ENCODE data around the gene GPR160.

The GPR160 gene

GRCh38 chr3:170022336-170022735, 15.5 kb upstream of the GPR160 start:
- no peak overlapping the region for H3K4me3 ChIP-seq (ENCODE audit: low read depth, low read length)
- TF ChIP-seq MYC (IDR thresholded peaks at IDR 0.05; ENCODE audit: low read depth, low read length), result no peak
- no peak for TF ChIP-seq POLR2A (IDR thresholded peaks at IDR 0.05; ENCODE audit: extremely low read depth, insufficient read length)
- no peak for TF ChIP-seq CTCF (IDR thresholded peaks at IDR 0.05; ENCODE audit: low read depth, low read length)
- no peak for TF ChIP-seq MAX (IDR thresholded peaks at IDR 0.05; ENCODE audit: low read depth, low read length)
- no peak for DNase-seq (ENCODE audit: low read depth)

- TF ChIP-seq MAX (IDR thresholded peaks at IDR 0.05; ENCODE audit: low read depth, low read length), result no peak
- TF ChIP-seq POLR2A (IDR thresholded peaks at IDR 0.05; ENCODE audit: extremely low read depth, insufficient read length), result no peak
- TF ChIP-seq CTCF (IDR thresholded peaks at IDR 0.05; ENCODE audit: low read depth, low read length), result no peak
- no peak for TF ChIP-seq MYC (IDR thresholded peaks at IDR 0.05; ENCODE audit: low read depth, low read length)
- no peak overlapping the region for H3K4me3 ChIP-seq (ENCODE audit: low read depth, low read length)
- no peak for DNase-seq (ENCODE audit: low read depth)
Measured at GRCh38 chr3:170023165-170023564, 14.6 kb upstream of the GPR160 start.

GRCh38 chr3:170024581-170024980, 13.2 kb upstream of the GPR160 start:
- peak; percentile 51 for DNase-seq (ENCODE audit: low read depth)
- peak overlapping the region; percentile 39 for H3K4me3 ChIP-seq (ENCODE audit: low read depth, low read length)
- TF ChIP-seq CTCF (IDR thresholded peaks at IDR 0.05; ENCODE audit: low read depth, low read length), result no peak
- TF ChIP-seq MYC (IDR thresholded peaks at IDR 0.05; ENCODE audit: low read depth, low read length), result no peak
- TF ChIP-seq MAX (IDR thresholded peaks at IDR 0.05; ENCODE audit: low read depth, low read length), result no peak
- no peak for TF ChIP-seq POLR2A (IDR thresholded peaks at IDR 0.05; ENCODE audit: extremely low read depth, insufficient read length)

- no peak for TF ChIP-seq CTCF (IDR thresholded peaks at IDR 0.05; ENCODE audit: low read depth, low read length)
- TF ChIP-seq POLR2A (IDR thresholded peaks at IDR 0.05; ENCODE audit: extremely low read depth, insufficient read length), result no peak
- no peak for TF ChIP-seq MYC (IDR thresholded peaks at IDR 0.05; ENCODE audit: low read depth, low read length)
- TF ChIP-seq MAX (IDR thresholded peaks at IDR 0.05; ENCODE audit: low read depth, low read length), result no peak
- no peak overlapping the region for H3K4me3 ChIP-seq (ENCODE audit: low read depth, low read length)
- DNase-seq (ENCODE audit: low read depth), result peak; percentile 30
Measured at GRCh38 chr3:170027233-170028102, 10.3 kb upstream of the GPR160 start.

GRCh38 chr3:170033489-170033888, 4.3 kb upstream of the GPR160 start:
- no peak overlapping the region for H3K4me3 ChIP-seq (ENCODE audit: low read depth, low read length)
- DNase-seq (ENCODE audit: low read depth), result peak; percentile 70
- no peak for TF ChIP-seq CTCF (IDR thresholded peaks at IDR 0.05; ENCODE audit: low read depth, low read length)
- no peak for TF ChIP-seq POLR2A (IDR thresholded peaks at IDR 0.05; ENCODE audit: extremely low read depth, insufficient read length)

Measured in NB4 (cell line).